NCI-H345 treated with DMSO at 0.1 percent for 48 hours (cell line): ENCODE results near the gene PSKH1.
"Not testable (repeated sequence)": the region's sequence is repeated elsewhere in the genome, so short reads cannot be mapped to it uniquely, and the experiment has no call there.

ENCODE experiments used
- DNase-seq: peaks from one replicate; lab custom pipeline; 2025; ENCODE audit not compliant: unreplicated experiment; lab: John Stamatoyannopoulos, UW

PSKH1 gene

GRCh38 chr16:67885976-67886375, 7.1 kb upstream of the PSKH1 start:
- no peak for DNase-seq

DNA sequence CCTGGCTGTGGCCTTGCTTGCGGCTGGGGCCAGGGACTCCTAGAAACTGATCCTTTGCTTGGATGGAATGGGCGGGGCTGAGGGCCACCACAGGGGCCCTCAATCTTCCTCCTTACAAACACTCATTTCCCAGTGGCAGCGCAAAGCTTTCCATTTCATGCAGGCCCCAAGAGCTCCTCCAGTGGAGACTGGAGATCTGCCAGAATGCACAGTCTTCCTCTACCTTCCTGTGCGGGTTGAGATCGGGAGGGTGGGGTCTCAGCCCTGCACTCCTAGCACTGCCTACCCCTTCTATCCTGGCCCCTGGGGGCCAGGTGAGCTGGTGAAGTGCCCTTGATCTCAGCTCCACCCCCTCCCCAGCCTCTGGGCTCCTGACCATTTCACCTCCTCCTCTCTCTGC, 6.7 kb upstream of the PSKH1 start:
- DNase-seq, result no peak

DNA sequence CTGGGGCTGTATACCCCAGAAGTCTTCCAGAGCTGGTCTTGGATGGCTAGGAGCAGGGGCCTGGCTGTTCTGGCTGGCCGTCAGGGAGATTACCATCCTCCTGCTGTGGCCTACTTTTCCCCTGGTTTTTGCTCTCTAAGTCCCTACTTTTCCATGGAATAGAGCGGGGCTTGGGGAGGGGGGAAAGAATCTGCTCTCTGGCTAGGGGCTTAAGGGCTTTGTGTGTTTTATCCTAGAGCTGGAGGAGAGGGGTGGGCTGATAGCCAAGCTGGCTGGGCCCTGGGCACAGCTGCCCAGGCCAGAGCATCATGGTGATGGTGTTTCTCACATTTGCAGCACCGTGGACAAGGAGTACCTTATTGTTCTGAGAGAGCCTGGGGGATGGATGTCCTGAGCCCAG, 4.7 kb upstream of the PSKH1 start:
- no peak for DNase-seq

DNA sequence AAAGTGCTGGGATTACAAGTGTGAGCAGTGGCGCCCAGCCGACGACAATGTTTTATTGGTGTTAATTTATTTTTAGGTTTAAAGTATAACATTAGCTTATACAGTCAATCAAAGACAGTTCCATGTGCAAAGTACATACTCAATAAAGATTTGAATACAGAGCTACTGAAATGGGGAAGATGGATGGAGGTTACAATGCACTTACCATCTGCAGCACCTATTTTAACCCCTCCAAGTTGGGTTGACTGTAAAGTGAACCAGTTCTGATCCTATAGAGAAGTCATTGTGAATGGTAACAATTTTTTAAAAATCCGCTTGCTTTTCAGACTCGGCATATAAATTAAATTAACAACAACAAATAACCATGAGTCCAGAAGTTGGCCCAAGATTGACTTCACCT, 679 bp upstream of the PSKH1 start:
- DNase-seq, result no peak

DNA sequence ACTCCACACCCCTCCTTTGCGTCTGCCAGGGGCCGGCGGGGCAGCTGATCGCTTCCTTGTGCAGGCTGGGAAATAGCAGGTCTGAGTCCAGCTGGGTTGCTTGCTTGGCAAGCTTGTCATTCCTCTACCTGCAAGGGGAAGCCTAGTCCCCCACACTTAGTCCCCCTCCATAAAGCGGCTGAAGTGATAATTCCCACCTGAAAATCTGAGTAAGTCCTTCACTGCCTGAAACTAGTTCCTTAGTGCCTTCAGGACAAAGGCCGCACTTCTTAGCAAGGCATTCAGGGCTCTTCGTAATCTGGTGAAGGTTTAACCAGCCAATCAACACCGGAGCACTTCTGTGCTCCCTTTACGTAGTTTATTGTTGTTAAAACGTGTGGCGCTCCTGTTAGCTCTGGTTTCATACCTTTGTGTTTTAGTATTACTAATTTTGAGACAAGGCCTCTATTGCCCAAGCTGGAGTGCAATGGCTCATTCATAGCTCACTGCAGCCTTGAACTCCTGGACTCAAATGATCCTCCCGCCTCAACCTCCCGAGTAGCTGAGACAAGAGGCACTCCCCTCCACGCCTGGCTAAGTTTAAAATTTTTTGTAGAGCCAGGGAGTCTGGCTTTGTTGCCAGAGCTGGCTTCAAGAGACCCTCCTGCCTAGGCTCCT, 817 bp downstream of the PSKH1 start:
- DNase-seq, result no peak

DNA sequence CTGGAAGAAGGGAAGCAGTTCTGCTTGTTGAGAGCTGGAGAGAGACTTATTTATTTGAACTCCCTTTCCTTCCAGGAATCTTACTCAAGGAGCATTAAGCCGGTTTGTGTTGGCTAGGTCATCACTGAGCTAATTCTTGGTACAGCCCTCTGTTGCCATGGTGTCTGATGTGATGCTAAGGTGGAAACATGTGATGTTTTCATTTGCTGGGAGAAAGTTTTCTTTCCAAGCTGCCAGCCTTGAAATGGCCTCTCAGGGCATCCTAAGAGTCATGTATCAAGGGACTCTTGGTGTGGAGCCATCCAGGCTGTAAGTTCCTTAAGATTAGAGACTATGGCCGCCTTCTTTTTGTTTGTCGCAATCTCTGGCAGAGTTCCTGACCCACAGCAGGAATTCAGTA, 4.2 kb downstream of the PSKH1 start:
- no peak for DNase-seq

GRCh38 chr16:67901734-67902133, 8.7 kb downstream of the PSKH1 start:
- DNase-seq, result no peak

DNA sequence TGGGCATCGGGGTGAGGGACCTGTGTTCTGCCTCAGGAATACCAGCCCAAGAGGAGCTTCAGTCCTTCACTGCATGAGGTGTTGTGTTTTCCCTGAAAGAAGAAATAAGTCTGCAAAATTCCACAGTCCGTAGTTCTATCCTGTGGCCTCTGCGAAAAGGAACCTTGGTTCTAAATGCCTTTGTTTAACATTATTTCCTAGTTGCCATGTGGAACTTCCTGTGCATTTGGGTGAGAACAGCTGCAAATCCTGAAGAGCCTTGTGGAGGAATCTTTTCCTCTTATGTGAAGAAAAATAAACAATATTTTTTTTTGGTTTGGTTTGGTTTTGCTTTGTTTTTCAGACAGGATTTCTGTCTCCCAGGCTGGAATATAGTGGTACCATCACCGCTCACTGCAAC, 9.8 kb downstream of the PSKH1 start:
- DNase-seq, result no peak

- DNase-seq, result no peak
Measured at GRCh38 chr16:67907397-67908180, 14.5 kb downstream of the PSKH1 start.

DNA sequence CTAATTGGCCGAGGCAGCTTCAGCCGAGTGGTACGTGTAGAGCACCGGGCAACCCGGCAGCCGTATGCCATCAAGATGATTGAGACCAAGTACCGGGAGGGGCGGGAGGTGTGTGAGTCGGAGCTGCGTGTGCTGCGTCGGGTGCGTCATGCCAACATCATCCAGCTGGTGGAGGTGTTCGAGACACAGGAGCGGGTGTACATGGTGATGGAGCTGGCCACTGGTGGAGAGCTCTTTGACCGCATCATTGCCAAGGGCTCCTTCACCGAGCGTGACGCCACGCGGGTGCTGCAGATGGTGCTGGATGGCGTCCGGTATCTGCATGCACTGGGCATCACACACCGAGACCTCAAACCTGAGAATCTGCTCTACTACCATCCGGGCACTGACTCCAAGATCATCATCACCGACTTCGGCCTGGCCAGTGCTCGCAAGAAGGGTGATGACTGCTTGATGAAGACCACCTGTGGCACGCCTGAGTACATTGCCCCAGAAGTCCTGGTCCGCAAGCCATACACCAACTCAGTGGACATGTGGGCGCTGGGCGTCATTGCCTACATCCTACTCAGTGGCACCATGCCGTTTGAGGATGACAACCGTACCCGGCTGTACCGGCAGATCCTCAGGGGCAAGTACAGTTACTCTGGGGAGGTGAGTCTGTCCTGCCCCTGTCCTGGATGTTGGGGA, 16.1 kb downstream of the PSKH1 start:
- no peak for DNase-seq

GRCh38 chr16:67910158-67910557, 17.1 kb downstream of the PSKH1 start:
- DNase-seq, result no peak

DNA sequence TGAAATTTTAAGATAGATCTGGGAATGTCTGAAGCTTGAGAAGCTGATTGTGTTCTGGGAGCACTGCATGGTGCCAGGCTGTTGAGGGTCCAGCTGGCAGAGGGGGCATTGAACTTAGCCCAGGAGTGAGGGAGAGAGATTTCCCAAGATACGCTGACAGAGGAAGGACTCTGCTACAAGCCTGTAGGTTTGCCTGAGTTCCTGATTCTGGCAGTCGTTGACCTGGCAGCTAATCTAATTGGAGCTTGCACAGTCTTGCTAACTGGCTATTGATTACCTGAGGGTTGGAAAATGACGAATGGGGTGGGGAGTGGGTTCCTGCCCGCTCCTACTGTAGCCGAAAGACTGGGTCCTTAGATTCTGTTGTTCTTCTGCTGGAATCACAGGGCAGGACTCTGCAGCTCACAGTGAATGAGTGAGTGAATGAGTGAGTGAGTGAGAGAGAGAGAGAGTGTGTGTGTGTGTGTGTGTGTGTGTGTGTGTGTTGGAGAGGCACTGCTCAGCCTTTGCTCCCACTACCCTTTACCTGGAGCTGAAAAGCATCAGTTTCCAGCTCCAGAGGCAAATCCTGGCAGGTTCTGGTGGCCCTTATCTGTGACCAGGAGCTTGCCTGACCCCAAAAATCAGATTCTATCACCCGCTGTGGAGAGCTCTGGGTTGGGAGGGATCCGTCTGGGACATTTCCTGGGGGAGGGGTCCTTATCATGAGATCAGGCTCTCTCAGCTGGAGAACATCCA, 21.9 kb downstream of the PSKH1 start:
- DNase-seq, result no peak

GRCh38 chr16:67915496-67915769, 22.4 kb downstream of the PSKH1 start:
- DNase-seq, result not testable (repeated sequence)

DNA sequence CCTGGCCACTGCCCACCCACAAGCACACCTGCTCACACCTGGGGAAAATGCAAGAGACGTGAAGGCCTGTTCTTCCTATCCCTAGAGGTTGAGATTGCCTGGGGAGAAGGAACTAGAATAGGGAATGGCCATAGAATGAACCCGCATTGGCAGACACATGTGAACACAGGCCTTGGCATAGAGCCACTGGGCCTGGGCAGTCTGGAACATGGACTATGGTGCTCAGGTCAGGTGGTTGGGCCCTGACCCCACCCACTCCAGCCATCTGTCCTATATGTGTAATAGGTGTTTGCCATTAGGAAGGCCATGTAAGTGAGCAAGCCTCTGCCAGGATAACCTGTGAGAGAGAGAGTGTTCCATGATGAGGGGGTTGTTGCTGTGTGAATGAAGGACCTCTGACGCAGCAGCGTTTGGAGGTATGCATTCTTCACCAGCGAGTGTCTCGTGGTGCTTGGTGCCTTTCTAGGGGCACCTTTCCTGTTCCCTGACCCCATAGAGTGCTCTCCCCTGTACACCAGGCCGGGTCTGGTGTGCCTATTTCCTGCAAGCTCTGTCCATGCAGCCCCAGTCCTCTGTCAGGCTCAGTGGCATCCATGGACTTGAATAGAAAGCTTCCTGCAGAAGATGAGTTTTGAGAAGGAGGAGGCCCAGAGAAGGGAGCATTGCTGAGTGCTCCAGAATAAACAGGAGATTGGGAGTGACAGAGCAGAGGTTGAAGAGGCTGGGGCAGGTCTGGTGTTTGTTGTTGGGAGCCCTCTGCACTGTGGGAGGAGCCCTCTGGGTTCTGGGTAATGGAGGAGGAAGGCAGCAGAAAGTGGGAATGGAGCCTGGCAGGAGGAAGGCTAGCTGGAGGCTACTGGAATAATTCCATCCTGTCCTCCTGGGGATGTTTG, 23.0 kb downstream of the PSKH1 start:
- no peak for DNase-seq

DNA sequence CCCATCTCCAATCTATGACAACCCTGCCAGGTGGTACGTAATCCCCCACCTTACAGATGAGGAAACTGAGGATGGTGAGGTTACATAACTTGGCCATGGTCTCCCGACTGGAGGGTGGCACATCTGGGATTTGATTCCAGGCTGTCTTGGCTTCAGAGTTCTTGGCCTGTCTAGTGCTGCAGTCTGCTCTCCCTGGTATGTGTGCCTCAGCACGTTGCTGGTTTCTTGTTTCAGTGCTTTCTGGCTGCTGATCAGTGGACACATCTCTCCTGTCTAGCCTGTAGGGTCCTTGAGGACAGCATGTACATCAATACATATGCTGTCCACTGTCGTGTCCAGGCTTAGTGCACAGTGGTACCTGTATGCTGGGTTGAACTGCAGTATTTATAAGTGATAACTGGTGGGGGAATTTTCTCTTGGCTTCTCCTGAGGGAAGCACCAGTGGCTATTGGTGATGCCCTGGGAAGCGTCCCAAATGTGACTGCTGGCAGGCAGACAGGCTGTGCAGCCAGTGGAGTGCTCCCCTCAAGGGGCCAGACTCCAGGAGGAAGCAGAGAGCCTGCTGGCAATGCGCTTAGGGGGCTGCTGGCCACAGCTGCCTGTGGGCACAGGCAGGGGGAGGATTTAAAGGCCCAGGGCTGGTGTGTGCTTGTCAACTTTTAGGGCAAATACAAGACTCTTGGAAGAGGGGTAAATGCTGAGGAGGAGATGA, 24.2 kb downstream of the PSKH1 start:
- DNase-seq, result no peak

- DNase-seq, result no peak
Measured at GRCh38 chr16:67917852-67918236, 24.8 kb downstream of the PSKH1 start.

DNA sequence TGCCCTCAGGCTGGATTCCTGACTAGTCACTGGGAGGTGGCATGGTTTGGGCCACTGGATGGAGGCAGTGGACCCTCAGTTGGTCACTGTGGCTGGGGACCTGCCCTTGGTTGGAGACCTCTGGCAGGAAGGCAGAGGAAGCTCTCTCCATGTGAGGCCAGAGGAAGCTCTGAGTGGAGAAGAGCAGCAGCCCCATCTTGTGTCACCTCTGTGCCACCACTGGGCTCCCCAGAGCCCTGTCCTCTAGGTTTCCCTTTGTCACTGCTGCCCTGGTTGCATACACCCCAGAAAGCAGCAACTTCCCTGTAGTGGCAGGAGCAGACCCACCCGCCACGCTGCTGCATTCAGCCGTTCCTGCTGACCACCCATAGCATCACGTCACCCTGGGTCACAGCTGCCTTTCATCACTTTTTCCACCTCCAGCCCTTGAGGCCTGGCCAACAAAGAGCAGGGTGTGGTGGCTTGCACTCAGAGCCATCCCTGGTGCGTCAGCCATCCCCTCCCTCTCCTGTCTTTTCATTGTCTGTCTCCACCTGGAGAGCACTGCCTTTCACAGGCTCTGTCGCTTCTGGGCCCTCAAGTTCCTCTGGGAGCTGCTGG, 26.7 kb downstream of the PSKH1 start:
- DNase-seq, result peak; percentile 26

DNA sequence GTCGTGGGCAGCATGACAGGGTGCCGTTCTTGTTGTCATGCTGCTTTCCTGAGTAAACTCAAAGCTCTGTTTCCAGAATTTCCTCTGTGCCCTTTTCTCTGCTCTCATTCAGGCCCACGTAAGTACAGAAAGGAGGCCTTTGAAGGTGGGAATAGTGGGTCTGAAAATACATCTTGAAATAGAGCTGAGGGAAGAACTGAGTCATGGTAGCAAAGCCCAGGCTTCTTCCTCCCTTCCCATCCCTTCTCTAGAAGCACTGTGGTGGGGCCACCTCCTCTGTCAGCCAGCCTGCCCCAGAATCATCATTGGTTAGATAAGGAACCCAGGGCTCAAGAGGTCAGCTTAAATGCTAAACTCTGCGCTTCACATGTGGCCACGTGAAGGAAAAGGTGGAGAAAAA, 29.2 kb downstream of the PSKH1 start:
- DNase-seq, result no peak

GRCh38 chr16:67922740-67923139, 29.7 kb downstream of the PSKH1 start:
- DNase-seq, result peak; percentile 78
